HG02571 (cell line): Measurements from ENCODE around the gene ECE2.

Experiments
- ATAC-seq: cut with Tn5 transposase; IDR thresholded peaks from one replicate; pipeline ENCODE4 v1.9.1; 2021; ENCODE audit warnings: mild to moderate bottlenecking, moderate library complexity; ENCODE audit not compliant: unreplicated experiment

Gene ECE2

GRCh38 chr3:184240384-184241140 is 35.3 kb upstream of the ECE2 start:
- no peak for ATAC-seq

- no peak for ATAC-seq
Observed at GRCh38 chr3:184241141-184241446, 34.7 kb upstream of the ECE2 start.

- no peak for ATAC-seq
Observed at GRCh38 chr3:184241447-184242296, 34.1 kb upstream of the ECE2 start.

GRCh38 chr3:184242297-184242685 is 33.5 kb upstream of the ECE2 start:
- ATAC-seq: no peak

- ATAC-seq: peak; percentile 53
Observed at GRCh38 chr3:184248454-184249411, 27.1 kb upstream of the ECE2 start, which contains the start of gene ALG3. ALG3 (minus strand) TSS chr3:184248962; CDS start chr3:184248940, 22 bp downstream.

- peak; percentile 89 for ATAC-seq
Observed at GRCh38 chr3:184249412-184250166, 26.2 kb upstream of the ECE2 start, which contains the start of gene EEF1AKMT4. EEF1AKMT4 (plus strand) TSS chr3:184249672; CDS start chr3:184249695, 23 bp downstream.

- peak; percentile 59 for ATAC-seq
Observed at GRCh38 chr3:184250167-184250828, 25.5 kb upstream of the ECE2 start.

- no peak for ATAC-seq
Observed at GRCh38 chr3:184255291-184256039, 20.4 kb upstream of the ECE2 start.

GRCh38 chr3:184257083-184257915 is 18.5 kb upstream of the ECE2 start:
- ATAC-seq: no peak

- ATAC-seq: no peak
Observed at GRCh38 chr3:184258926-184259325, 16.9 kb upstream of the ECE2 start.

- ATAC-seq: no peak
Observed at GRCh38 chr3:184259396-184259877, 16.4 kb upstream of the ECE2 start.

GRCh38 chr3:184259878-184260723 is 15.7 kb upstream of the ECE2 start:
- no peak for ATAC-seq

GRCh38 chr3:184260724-184261269 is 15.0 kb upstream of the ECE2 start:
- no peak for ATAC-seq

GRCh38 chr3:184261270-184261853 is 14.5 kb upstream of the ECE2 start, which contains the start of gene CAMK2N2:
CAMK2N2 (minus strand) TSS chr3:184261553; CDS start chr3:184261285, 268 bp downstream.
- no peak for ATAC-seq

- ATAC-seq: no peak
Observed at GRCh38 chr3:184261854-184262763, 13.7 kb upstream of the ECE2 start.
